H9 (cell line): ENCODE results near the gene HBA1. TPM values are rescaled to one million over a fixed set of nuclear protein-coding genes. Genes with fewer than 3 reads are reported as not detected.

ENCODE experiments used
- DNase-seq: peaks from one replicate; pipeline ENCODE4 v3.0.0-alpha.2; 2017
- H2AFZ ChIP-seq: one replicate; pipeline ENCODE4 v1.6.1; 2013; ENCODE audit warnings: mild to moderate bottlenecking, low read length, control low read depth, moderate library complexity
- H2AK5ac ChIP-seq: 2 replicates; pipeline ENCODE4 v1.6.1; 2013; ENCODE audit warnings: low read length, control low read depth, mixed read lengths; ENCODE audit not compliant: insufficient read length
- H2BK120ac ChIP-seq: one replicate; pipeline ENCODE4 v1.6.1; 2013; ENCODE audit warnings: low read depth, mild to moderate bottlenecking, low read length, control low read depth, inconsistent platforms; ENCODE audit not compliant: poor library complexity, severe bottlenecking
- H2BK12ac ChIP-seq: 2 replicates; pipeline ENCODE4 v1.6.1; 2013; ENCODE audit warnings: low read length, control low read depth, mixed read lengths, low read depth; ENCODE audit not compliant: insufficient read length
- H2BK15ac ChIP-seq: 2 replicates; pipeline ENCODE4 v1.6.1; 2013; ENCODE audit warnings: low read depth, low read length, control low read depth
- H2BK20ac ChIP-seq: one replicate; pipeline ENCODE4 v1.6.1; 2013; ENCODE audit warnings: low read depth, mild to moderate bottlenecking, low read length, control low read depth, inconsistent platforms; ENCODE audit not compliant: poor library complexity, severe bottlenecking
- H2BK5ac ChIP-seq: 2 replicates; pipeline ENCODE4 v1.6.1; 2013; ENCODE audit warnings: low read length, control low read depth, mixed read lengths; ENCODE audit not compliant: insufficient read length
- H3K14ac ChIP-seq: 2 replicates; pipeline ENCODE4 v1.6.1; 2013; ENCODE audit warnings: low read length, control low read depth; ENCODE audit not compliant: insufficient read depth
- H3K18ac ChIP-seq: 2 replicates; pipeline ENCODE4 v1.6.1; 2013; ENCODE audit warnings: low read depth, mild to moderate bottlenecking, mixed read lengths, low read length, control low read depth; ENCODE audit not compliant: insufficient read length
- H3K23ac ChIP-seq: 2 replicates; pipeline ENCODE4 v1.6.1; 2013; ENCODE audit warnings: low read length, control low read depth, mixed read lengths, low read depth; ENCODE audit not compliant: insufficient read length
- H3K23me2 ChIP-seq: 2 replicates; pipeline ENCODE4 v1.6.1; 2013; ENCODE audit warnings: low read depth, mild to moderate bottlenecking, mixed read lengths, low read length, control low read depth; ENCODE audit not compliant: insufficient read length, poor library complexity, severe bottlenecking
- H3K27ac ChIP-seq: 2 replicates; pipeline ENCODE4 v1.5.1; 2013; ENCODE audit warnings: low read length, control low read depth, mixed read lengths, low read depth; ENCODE audit not compliant: insufficient read length
- H3K27me3 ChIP-seq: 2 replicates; pipeline ENCODE4 v1.6.1; 2013; ENCODE audit warnings: low read length, control low read depth, inconsistent platforms; ENCODE audit not compliant: insufficient read depth
- H3K4ac ChIP-seq: 2 replicates; pipeline ENCODE4 v1.6.1; 2013; ENCODE audit warnings: low read depth, mild to moderate bottlenecking, control low read depth, inconsistent platforms, low read length, moderate library complexity
- H3K4me1 ChIP-seq: 2 replicates; pipeline ENCODE4 v1.6.1; 2013; ENCODE audit warnings: low read length, control low read depth, inconsistent platforms; ENCODE audit not compliant: insufficient read depth
- H3K4me2 ChIP-seq: 2 replicates; pipeline ENCODE4 v1.6.1; 2013; ENCODE audit warnings: low read length, control low read depth, mixed read lengths; ENCODE audit not compliant: insufficient read length, insufficient read depth
- H3K56ac ChIP-seq: 2 replicates; pipeline ENCODE4 v1.6.1; 2013; ENCODE audit warnings: low read depth, mild to moderate bottlenecking, mixed read lengths, low read length, control low read depth; ENCODE audit not compliant: insufficient read length
- H3K79me1 ChIP-seq: 2 replicates; pipeline ENCODE4 v1.6.1; 2013; ENCODE audit warnings: low read depth, mild to moderate bottlenecking, moderate library complexity, low read length, control low read depth, inconsistent platforms; ENCODE audit not compliant: insufficient read depth, poor library complexity, severe bottlenecking
- H3K79me2 ChIP-seq: 2 replicates; pipeline ENCODE4 v1.6.1; 2013; ENCODE audit warnings: low read length, control low read depth, inconsistent platforms; ENCODE audit not compliant: insufficient read depth
- H3K9ac ChIP-seq: 2 replicates; pipeline ENCODE4 v1.6.1; 2013; ENCODE audit warnings: low read length, control low read depth, mixed read lengths; ENCODE audit not compliant: insufficient read length; ENCODE audit errors: extremely low read depth
- H3K9me3 ChIP-seq: one replicate; pipeline ENCODE4 v1.6.1; 2013; ENCODE audit warnings: low read depth, low read length, inconsistent platforms; ENCODE audit not compliant: control insufficient read depth
- H3T11ph ChIP-seq: one replicate; pipeline ENCODE4 v1.6.1; 2013; ENCODE audit warnings: mild to moderate bottlenecking, low read length, control low read depth, inconsistent platforms
- H4K20me1 ChIP-seq: one replicate; pipeline ENCODE4 v1.6.1; 2013; ENCODE audit not compliant: control insufficient read depth, insufficient read length, insufficient read depth
- H4K5ac ChIP-seq: 2 replicates; pipeline ENCODE4 v1.6.1; 2013; ENCODE audit warnings: low read depth, mild to moderate bottlenecking, mixed read lengths, low read length, control low read depth; ENCODE audit not compliant: insufficient read length
- H4K8ac ChIP-seq: replicated peaks from 2 replicates; pipeline ENCODE4 v1.6.1; 2013; ENCODE audit warnings: low read length, control low read depth, mixed read lengths, low read depth; ENCODE audit not compliant: insufficient read length
- H4K91ac ChIP-seq: 2 replicates; pipeline ENCODE4 v1.6.1; 2013; ENCODE audit warnings: low read depth, mild to moderate bottlenecking, moderate library complexity, mixed read lengths, low read length, control low read depth; ENCODE audit not compliant: insufficient read length
- H3K27ac Mint-ChIP-seq, 3 experiments: 2 replicates in 2 of 3; 3 replicates in 1 of 3; pipeline ENCODE4 v1.8.0; 2020 to 2021; ENCODE audit warnings: mixed read lengths in 3 of 3, mild to moderate bottlenecking in 1 of 3, moderate library complexity in 1 of 3
- H3K27me3 Mint-ChIP-seq: 2 replicates; pipeline ENCODE4 v1.8.0; 2021; ENCODE audit warnings: low read depth, mild to moderate bottlenecking, moderate library complexity, mixed read lengths
- H3K36me3 Mint-ChIP-seq, 3 experiments: 2 replicates in 2 of 3; 3 replicates in 1 of 3; pipeline ENCODE4 v1.8.0; 2020 to 2021; ENCODE audit warnings: low read depth in 3 of 3, mixed read lengths in 3 of 3; ENCODE audit not compliant: insufficient read depth in 1 of 3
- H3K4me1 Mint-ChIP-seq, 2 experiments: 2 replicates each; pipeline ENCODE4 v1.8.0; 2020; ENCODE audit warnings: mixed read lengths in 2 of 2
- H3K4me3 Mint-ChIP-seq, 2 experiments: 2 replicates in 1 of 2; 3 replicates in 1 of 2; pipeline ENCODE4 v1.8.0; 2020 to 2021; ENCODE audit warnings: mild to moderate bottlenecking in 2 of 2, mixed read lengths in 2 of 2, moderate library complexity in 1 of 2
- H3K9me3 Mint-ChIP-seq, 2 experiments: 2 replicates in 1 of 2; 3 replicates in 1 of 2; pipeline ENCODE4 v1.8.0; 2020; ENCODE audit warnings: mild to moderate bottlenecking in 2 of 2, mixed read lengths in 2 of 2, moderate library complexity in 1 of 2
- WGBS: extraction: QIAGEN DNeasy Blood & Tissue Kit; methylation state at CpG from one replicate; pipeline ENCODE4 v1.1.7; 2013; ENCODE audit warnings: missing lambda C conversion rate, low lambda C conversion rate, mixed read lengths; ENCODE audit not compliant: insufficient read length; ENCODE audit errors: extremely low coverage; 5-methylcytosine and 5-hydroxymethylcytosine counted together
- total RNA-seq: library from RNA; stranded (reverse); gene quantifications from 2 replicates; pipeline ENCODE4 v1.2.1, GENCODE V29; 2021
- TF ChIP-seq, protein P1 (sequence below): fragments of 200-600 bp; sonication (generic); conservative IDR thresholded peaks from 3 replicates; pipeline ENCODE4 v1.8.0; 2021; ENCODE audit warnings: antibody characterized with exemption, mild to moderate bottlenecking

HBA1 gene
- total RNA-seq, 1 experiment from 2014 or later = 7.2 TPM

DNA sequence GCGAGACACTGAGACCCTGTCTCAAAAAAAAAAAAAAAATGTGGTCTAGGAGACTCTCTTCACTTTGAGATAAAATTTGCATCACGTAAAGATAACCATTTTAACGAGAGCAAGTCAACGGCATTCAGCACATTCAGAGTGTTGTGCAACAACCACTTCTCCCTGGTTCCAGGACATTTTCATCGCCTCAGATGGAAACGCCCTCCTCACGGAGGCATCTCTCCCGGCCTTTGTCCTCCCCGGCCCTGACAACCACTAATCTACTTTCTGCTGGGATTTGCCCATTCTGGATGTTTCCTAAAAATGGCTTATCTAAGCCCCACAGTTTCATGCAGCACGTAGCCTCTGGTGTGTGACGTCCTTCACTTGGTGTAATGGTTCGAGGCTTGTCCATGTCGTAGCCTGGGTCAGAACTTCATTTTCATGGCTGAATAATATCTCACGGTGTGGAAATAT lies 31.7 kb upstream of the HBA1 start:
- Mint-ChIP-seq H3K9me3 (no peaks in the 10 kb centered on the region), H3K27ac (no peak overlapping the region), H3K27me3 (peaks cover 33% of the 10 kb centered on the region), H3K36me3 (no peaks in the 10 kb centered on the region; a peak in 1 of 7 replicates), H3K4me3 (no peak overlapping the region), H3K4me1 (no peaks in the 10 kb centered on the region)
- no peak overlapping the region for H4K5ac ChIP-seq
- H3K23ac ChIP-seq = no peak overlapping the region
- H4K20me1 ChIP-seq = no peaks in the 10 kb centered on the region
- no peak overlapping the region for H3K27ac ChIP-seq
- H3K4ac ChIP-seq = no peak overlapping the region
- H3K4me2 ChIP-seq = no peak overlapping the region
- H3K18ac ChIP-seq = no peak overlapping the region
- no peaks in the 10 kb centered on the region for H3K79me2 ChIP-seq
- no peak overlapping the region for H4K8ac ChIP-seq
- no peaks in the 10 kb centered on the region for H3K23me2 ChIP-seq
- H3K79me1 ChIP-seq = no peaks in the 10 kb centered on the region
- H2BK5ac ChIP-seq = no peak overlapping the region
- H2BK12ac ChIP-seq = no peak overlapping the region
- no peaks in the 10 kb centered on the region for H3K4me1 ChIP-seq
- H3K56ac ChIP-seq = no peak overlapping the region
- H3T11ph ChIP-seq = no peak overlapping the region
- no CpG with 5 or more reads among the region's 14 CpGs for WGBS
- no peak overlapping the region for H2BK15ac ChIP-seq
- H4K91ac ChIP-seq = no peak overlapping the region
- H2AFZ ChIP-seq = no peak overlapping the region
- H2BK20ac ChIP-seq = no peak overlapping the region
- H3K27me3 ChIP-seq = no peaks in the 10 kb centered on the region; the same call in 1 of the 2 replicates
- no peak for DNase-seq
- no peak overlapping the region for H3K14ac ChIP-seq
- no peak overlapping the region for H3K9ac ChIP-seq
- TF ChIP-seq, protein P1, sequence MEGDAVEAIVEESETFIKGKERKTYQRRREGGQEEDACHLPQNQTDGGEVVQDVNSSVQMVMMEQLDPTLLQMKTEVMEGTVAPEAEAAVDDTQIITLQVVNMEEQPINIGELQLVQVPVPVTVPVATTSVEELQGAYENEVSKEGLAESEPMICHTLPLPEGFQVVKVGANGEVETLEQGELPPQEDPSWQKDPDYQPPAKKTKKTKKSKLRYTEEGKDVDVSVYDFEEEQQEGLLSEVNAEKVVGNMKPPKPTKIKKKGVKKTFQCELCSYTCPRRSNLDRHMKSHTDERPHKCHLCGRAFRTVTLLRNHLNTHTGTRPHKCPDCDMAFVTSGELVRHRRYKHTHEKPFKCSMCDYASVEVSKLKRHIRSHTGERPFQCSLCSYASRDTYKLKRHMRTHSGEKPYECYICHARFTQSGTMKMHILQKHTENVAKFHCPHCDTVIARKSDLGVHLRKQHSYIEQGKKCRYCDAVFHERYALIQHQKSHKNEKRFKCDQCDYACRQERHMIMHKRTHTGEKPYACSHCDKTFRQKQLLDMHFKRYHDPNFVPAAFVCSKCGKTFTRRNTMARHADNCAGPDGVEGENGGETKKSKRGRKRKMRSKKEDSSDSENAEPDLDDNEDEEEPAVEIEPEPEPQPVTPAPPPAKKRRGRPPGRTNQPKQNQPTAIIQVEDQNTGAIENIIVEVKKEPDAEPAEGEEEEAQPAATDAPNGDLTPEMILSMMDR = no peak
- no peak overlapping the region for H2BK120ac ChIP-seq
- H3K9me3 ChIP-seq = no peaks in the 10 kb centered on the region
- H2AK5ac ChIP-seq = no peak overlapping the region
